Gastroesophageal sphincter (tissue), 4 donors: ENCODE measurements around the gene ABCB6. TPM values are rescaled to one million over a fixed set of nuclear protein-coding genes. Genes with fewer than 3 reads are reported as not detected.

Experiments
- ATAC-seq: fragments of 150-250 bp; one replicate; pipeline ENCODE4 v1.9.1; 2016; ENCODE audit warnings: mild to moderate bottlenecking, moderate library complexity
- H3K27ac ChIP-seq, 4 donors: fragments of 200-600 bp; sonication (generic) in 3 of 4; 1 replicate in 3 of 4; 2 replicates in 1 of 4; pipeline ENCODE4 v1.5.1; 2016 to 2019
- H3K27me3 ChIP-seq: fragments of 200-600 bp; sonication (generic); one replicate; pipeline ENCODE4 v1.5.1; 2019
- H3K36me3 ChIP-seq, 2 donors: fragments of 200-600 bp; sonication (generic); one replicate each; pipeline ENCODE4 v1.5.1; 2019; ENCODE audit warnings: control low read depth in 1 of 2
- H3K4me1 ChIP-seq, 3 donors: fragments of 200-600 bp; sonication (generic); 1 replicate in 2 of 3; 2 replicates in 1 of 3; pipeline ENCODE4 v1.5.1; 2016 to 2019; ENCODE audit warnings: control low read depth in 2 of 3
- H3K4me3 ChIP-seq, 2 donors: fragments of 200-600 bp; sonication (generic); one replicate each; pipeline ENCODE4 v1.5.1; 2019; ENCODE audit warnings: mild to moderate bottlenecking in 1 of 2, moderate library complexity in 1 of 2
- H3K9me3 ChIP-seq, 3 donors: fragments of 200-600 bp; sonication (generic); one replicate each; pipeline ENCODE4 v1.5.1; 2017 to 2019; ENCODE audit warnings: control low read depth in 2 of 3
- EP300 ChIP-seq: sonication (generic); formaldehyde crosslinking; IDR thresholded peaks from one replicate; pipeline ENCODE4 v1.6.1; 2017; ENCODE audit warnings: antibody characterized with exemption, mild to moderate bottlenecking
- POLR2A ChIP-seq, 2 donors: fragments of 450-650 bp; IDR thresholded peaks; one replicate each; pipeline ENCODE4 v1.6.1; 2017; ENCODE audit warnings: antibody characterized with exemption in 2 of 2, mild to moderate bottlenecking in 2 of 2, moderate library complexity in 1 of 2
- POLR2AphosphoS5 ChIP-seq: sonication (generic); formaldehyde crosslinking; IDR thresholded peaks from one replicate; pipeline ENCODE4 v1.6.1; 2017; ENCODE audit warnings: antibody characterized with exemption
- WGBS, 2 donors: methylation state at CpG; one replicate each; pipeline ENCODE4 v1.1.5; 2018; ENCODE audit warnings: low coverage in 1 of 2; 5-methylcytosine and 5-hydroxymethylcytosine counted together
- total RNA-seq, 4 donors: library from RNA; depleted of rRNA; stranded (reverse); fragments of >200 nt; gene quantifications; one replicate each; pipeline ENCODE4 v1.1.0, GENCODE V29; 2016
- TF ChIP-seq, protein P1 (sequence below), 4 experiments: fragments of 200-600 bp in 2 of 4; fragments of 450-650 bp in 2 of 4; sonication (generic) in 1 of 4; IDR thresholded peaks; one replicate each; pipeline ENCODE4 v1.5.1; 2017 to 2019; ENCODE audit warnings: antibody characterized with exemption in 4 of 4, mild to moderate bottlenecking in 2 of 4, moderate library complexity in 2 of 4

ABCB6 gene
- total RNA-seq, 4 donors from 2014 or later, result 11.4 to 19.6 (median 16.8) TPM

DNA sequence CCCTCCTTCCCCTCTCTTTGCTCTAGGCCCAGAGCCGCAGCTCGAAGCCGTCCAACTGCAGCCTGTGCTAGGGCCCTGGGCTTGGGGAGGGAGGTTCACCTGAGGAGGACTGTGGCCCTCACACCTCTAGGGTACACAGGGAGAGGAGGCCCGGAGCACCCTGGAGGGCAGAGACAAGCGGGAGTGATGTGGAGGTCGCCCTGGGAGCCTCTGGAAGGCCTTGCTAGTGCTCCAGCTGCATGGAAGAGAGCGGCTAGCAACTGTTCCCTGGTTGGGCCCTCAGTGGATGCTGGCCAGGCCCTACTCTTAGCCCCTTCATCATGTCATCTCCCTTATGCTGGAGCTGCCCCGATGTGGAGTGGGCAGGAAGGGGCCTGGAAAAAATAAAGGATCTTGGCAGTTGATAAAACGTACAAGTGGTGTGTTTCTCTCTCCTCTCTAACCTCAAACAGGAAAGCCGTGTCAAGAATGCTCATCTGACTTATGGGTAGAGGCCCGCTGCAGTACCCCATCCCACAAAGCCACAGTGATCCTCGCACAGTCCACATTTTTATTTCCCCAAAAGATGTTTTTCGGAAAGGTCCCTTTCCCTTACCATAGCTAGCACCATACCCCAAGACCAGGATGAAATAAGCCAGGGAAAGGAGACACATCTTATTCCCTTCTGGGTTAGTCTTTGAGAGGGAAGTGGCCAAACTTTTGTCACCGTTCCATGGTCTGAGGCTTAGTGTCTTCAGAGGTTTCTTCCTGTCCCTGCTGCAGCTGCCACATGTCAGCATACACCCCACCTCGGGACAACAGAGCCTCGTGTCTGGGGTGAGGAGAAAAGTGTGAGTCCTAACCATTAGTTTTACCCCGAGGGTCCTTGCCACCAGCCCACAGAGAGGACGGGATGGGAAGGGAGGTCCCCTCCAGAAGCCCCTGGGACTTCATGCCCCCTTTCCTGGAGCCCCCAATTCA lies 9.2 kb downstream of the ABCB6 start:
- Histone ChIP-seq H3K4me1 (peaks cover 0 to 29% (median 9%) of the 10 kb centered on the region in 3 donors), H3K27ac (peak overlapping the region in 1 of 4 donors; percentile 26), H3K27me3 (no peaks in the 10 kb centered on the region), H3K36me3 (peaks cover 0 to 61% of the 10 kb centered on the region in 2 donors), H3K9me3 (no peaks in the 10 kb centered on the region), H3K4me3 (no peak overlapping the region)
- 71 to 94% methylated on average over 3 to 12 of the region's 18 CpGs for whole genome bisulfite sequencing, 2 donors
- TF ChIP-seq POLR2A (IDR thresholded peaks at IDR 0.05), result no peak
- no peak for TF ChIP-seq EP300
- TF ChIP-seq, protein P1, sequence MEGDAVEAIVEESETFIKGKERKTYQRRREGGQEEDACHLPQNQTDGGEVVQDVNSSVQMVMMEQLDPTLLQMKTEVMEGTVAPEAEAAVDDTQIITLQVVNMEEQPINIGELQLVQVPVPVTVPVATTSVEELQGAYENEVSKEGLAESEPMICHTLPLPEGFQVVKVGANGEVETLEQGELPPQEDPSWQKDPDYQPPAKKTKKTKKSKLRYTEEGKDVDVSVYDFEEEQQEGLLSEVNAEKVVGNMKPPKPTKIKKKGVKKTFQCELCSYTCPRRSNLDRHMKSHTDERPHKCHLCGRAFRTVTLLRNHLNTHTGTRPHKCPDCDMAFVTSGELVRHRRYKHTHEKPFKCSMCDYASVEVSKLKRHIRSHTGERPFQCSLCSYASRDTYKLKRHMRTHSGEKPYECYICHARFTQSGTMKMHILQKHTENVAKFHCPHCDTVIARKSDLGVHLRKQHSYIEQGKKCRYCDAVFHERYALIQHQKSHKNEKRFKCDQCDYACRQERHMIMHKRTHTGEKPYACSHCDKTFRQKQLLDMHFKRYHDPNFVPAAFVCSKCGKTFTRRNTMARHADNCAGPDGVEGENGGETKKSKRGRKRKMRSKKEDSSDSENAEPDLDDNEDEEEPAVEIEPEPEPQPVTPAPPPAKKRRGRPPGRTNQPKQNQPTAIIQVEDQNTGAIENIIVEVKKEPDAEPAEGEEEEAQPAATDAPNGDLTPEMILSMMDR (IDR thresholded peaks at IDR 0.05), result no peak
- TF ChIP-seq POLR2AphosphoS5, result no peak
- no peak for ATAC-seq

DNA sequence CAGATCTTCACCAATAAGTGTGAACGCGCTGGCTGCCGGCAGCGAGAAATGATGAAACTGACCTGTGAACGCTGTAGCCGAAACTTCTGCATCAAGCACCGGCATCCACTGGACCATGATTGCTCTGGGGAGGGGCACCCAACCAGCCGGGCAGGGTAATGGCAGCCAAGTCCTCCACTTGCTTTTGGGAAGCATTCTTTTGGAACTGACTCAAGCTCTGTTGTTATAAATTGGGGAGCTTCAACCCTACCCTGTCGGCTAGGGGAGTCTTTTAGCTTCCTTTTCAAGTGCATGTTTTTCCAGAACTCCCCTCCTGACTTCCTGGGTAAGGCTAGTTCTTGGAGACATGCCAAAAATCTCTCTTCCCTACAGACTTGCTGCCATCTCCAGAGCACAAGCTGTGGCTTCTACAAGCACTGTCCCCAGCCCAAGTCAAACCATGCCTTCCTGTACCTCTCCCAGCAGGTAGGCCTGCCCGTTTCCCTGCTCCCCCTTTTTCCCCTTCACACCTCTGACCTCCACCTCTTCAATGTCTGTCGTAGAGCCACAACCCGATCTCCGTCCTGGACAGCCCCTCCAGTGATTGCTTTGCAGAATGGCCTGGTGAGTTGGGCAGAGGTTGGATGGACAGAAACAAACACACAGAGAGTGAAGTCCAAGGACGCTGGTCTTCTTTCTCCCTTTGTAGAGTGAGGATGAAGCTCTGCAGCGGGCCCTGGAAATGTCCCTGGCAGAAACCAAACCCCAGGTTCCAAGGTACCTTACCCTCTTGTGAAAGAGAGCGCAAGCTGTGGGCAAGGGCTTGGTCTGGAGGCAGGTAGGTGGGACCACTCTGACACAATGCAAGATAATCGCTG lies 10.6 kb downstream of the ABCB6 start:
- TF ChIP-seq, protein P1 (IDR thresholded peaks at IDR 0.05), result no peak
- peak; percentile 38 for TF ChIP-seq POLR2AphosphoS5
- TF ChIP-seq POLR2A (IDR thresholded peaks at IDR 0.05), result no peak
- no peak for TF ChIP-seq EP300
- H3K27me3 ChIP-seq, result no peaks in the 10 kb centered on the region
- peaks cover 0 to 47% of the 10 kb centered on the region in 2 donors for H3K36me3 ChIP-seq
- 45 to 64% methylated on average over 8 to 11 of the region's 17 CpGs for WGBS, 2 donors
- H3K9me3 ChIP-seq, result no peaks in the 10 kb centered on the region
- H3K4me1 ChIP-seq, result peaks cover 0 to 29% (median 9%) of the 10 kb centered on the region in 3 donors
- H3K27ac ChIP-seq, result peak overlapping the region; percentile 73 to 99 (median 93)
- peak overlapping the region in 1 of 2 donors; percentile 59 for H3K4me3 ChIP-seq
- no peak for ATAC-seq

DNA sequence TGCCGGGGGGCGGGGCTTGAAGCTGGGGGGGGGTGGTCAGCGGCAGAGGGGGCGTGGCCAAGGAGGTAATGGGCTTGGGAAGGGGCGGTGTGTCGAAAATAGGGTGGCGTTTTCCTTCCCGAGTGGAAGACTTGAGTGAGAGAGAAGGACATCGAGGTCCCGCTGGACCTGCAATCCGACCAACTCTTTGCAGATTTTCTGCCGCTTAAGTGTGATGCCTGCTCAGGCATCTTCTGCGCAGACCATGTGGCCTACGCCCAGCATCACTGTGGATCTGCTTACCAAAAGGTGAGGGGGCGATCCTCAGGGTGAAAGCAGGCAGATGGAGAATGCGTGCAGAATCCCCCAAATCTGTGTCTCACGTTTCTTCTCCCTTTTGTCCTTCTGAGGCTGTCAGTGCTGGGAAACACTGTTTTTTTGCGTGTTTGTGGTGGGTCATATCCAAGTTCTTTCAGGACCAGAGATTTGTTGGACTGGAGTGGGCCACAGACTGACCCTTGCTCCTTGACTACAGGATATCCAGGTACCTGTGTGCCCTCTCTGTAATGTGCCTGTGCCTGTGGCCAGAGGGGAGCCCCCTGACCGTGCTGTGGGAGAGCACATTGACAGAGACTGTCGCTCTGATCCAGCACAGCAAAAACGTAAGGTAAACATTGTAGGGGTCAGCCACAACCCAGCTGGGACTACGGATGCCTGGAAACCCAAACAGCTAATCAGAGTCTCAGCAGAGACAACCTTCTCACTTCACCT lies 11.4 kb downstream of the ABCB6 start:
- 0% methylated on average over 7 to 12 of the region's 22 CpGs for WGBS, 2 donors
- TF ChIP-seq, protein P1 (IDR thresholded peaks at IDR 0.05), result no peak
- TF ChIP-seq POLR2AphosphoS5, result no peak
- TF ChIP-seq POLR2A (IDR thresholded peaks at IDR 0.05), result no peak
- no peak for TF ChIP-seq EP300
- Histone ChIP-seq H3K9me3 (no peaks in the 10 kb centered on the region), H3K27me3 (no peaks in the 10 kb centered on the region), H3K4me3 (peak overlapping the region; percentile 59 to 68), H3K4me1 (peaks cover 0 to 29% (median 9%) of the 10 kb centered on the region in 3 donors), H3K36me3 (peaks cover 0 to 39% of the 10 kb centered on the region in 2 donors), H3K27ac (peak overlapping the region; percentile 73 to 99 (median 93))
- no peak for ATAC-seq

DNA sequence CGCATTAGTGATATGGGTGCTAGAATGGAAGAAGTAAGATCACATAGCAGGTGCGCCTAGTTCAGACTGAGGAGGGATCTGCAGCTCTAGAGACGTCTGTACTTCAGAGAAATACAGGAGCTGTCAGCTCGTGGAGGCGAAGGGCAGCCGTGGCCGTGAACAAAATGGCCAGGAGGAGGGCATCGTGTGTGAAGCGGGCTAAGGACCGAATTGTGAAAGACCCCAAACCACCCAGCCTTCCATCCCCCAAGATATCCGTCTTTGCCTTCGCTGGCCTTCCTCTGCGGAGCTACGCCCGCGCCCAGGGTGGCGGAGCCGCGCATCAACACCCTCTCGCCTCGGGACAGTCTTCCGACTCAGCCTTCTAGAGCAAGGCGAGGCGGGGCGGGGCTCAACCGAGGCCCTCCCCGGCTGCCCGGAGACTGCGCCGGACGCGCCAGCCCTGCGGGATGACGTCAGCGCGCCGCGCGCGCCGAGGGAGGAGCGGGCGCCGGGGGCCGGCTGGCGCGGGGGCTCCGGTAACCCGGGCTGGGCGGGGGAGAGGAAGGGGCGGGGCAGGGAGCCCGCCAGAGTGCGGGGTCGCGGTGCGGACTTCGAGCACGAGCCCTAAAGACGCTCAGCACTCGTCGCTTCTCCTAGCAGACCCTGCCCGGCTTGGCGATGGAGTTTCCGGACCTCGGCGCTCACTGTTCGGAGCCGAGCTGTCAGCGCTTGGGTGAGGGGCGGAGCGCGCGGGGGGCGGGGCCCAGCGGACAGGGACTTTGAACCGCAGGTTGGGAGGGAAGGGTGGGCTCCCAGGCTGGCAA lies 12.2 kb downstream of the ABCB6 start, which contains the start of gene ZFAND2B:
Gene ZFAND2B, plus strand, starts transcription at position 455 of the 806 bp plus-strand sequence. Its CDS starts 206 bp downstream, at position 661.
- Histone ChIP-seq H3K36me3 (peaks cover 0 to 33% of the 10 kb centered on the region in 2 donors), H3K4me3 (peak within 1 kb of the TSS; percentile 59 to 68), H3K4me1 (peaks cover 0 to 29% (median 9%) of the 10 kb centered on the region in 3 donors), H3K27me3 (no peaks in the 10 kb centered on the region), H3K9me3 (no peaks in the 10 kb centered on the region), H3K27ac (peak within 1 kb of the TSS; percentile 73 to 99 (median 93))
- peak; percentile 98 for ATAC-seq
- 0% methylated on average over 2 to 7 of the region's 76 CpGs for WGBS, 2 donors
- TF ChIP-seq EP300, result no peak
- peak; percentile 90 to 94 for TF ChIP-seq POLR2A (IDR thresholded peaks at IDR 0.05)
- TF ChIP-seq, protein P1 (IDR thresholded peaks at IDR 0.05), result peak in 3 of 4 experiments; percentile 13 to 48 (median 44)
- peak; percentile 96 for TF ChIP-seq POLR2AphosphoS5
